Embryonic facial prominence (tissue), 1 donor: Measurements from ENCODE around the gene TAGAP.
"Not testable (repeated sequence)": the region's sequence is repeated elsewhere in the genome, so short reads cannot be mapped to it uniquely, and the experiment has no call there.

Experiments
- DNase-seq: peaks from one replicate; pipeline ENCODE4 v3.0.0-alpha.2; 2016; ENCODE audit errors: extremely low spot score

Gene TAGAP

DNA sequence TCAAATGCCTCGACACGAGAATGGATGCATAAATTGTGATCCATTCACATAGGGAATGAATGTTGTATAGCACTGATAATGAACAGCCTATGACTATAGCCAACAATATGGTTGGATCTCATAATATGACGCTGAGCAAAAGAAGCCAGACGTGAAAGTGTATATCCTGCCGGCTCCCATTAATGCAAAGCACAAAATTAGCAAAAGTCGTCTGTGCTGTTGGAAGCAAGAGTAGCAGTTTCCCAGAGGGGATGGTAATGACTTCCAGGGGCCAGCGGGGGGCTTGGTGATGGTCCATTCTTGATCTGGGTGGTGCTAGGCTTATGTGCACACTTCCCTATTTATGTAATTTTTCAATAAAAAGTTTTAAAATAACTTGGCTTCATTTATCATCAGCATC is 1.0 kb upstream of the TAGAP start:
- DNase-seq = no peak

DNA sequence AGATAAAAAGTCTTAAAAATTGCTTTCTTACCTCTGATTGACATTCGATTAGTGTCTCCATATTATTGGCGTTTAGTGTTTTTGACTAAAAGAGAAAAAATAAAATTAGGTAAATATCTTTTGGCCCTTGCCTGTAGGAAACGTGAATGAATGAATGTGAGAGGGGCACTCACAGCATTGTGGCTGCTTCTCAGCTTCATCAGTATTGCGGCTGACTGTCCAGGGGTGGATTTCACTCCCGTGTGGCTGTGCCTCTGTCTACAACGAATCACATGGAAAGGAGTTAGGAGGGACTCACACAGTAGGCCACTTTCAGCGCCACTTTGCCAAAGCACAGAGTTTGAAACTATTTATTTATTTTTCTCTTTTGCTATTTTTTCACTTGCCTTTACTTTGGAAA is 844 bp downstream of the TAGAP start:
- DNase-seq = no peak

DNA sequence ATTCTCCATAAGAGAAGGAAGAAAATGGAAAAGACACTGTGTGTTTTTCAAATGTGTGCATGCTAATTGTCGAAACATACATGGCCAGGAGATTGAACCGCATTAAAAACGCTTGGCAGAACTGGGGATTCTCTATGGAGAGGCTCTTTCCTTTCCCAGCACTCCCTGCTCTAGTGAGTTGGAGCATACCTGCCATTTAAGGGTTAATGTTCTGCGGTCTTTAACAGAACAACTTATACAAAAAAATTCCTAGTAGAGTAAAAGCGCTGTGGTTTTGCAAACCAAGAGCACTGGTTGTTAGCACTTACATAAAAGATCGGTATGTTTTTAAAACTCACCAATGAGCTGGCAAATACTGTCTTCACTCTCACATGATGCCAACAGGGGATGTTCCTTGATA is 1.5 kb downstream of the TAGAP start:
- DNase-seq = no peak

GRCh38 chr6:159042826-159043181 is 2.0 kb downstream of the TAGAP start:
- DNase-seq = no peak

DNA sequence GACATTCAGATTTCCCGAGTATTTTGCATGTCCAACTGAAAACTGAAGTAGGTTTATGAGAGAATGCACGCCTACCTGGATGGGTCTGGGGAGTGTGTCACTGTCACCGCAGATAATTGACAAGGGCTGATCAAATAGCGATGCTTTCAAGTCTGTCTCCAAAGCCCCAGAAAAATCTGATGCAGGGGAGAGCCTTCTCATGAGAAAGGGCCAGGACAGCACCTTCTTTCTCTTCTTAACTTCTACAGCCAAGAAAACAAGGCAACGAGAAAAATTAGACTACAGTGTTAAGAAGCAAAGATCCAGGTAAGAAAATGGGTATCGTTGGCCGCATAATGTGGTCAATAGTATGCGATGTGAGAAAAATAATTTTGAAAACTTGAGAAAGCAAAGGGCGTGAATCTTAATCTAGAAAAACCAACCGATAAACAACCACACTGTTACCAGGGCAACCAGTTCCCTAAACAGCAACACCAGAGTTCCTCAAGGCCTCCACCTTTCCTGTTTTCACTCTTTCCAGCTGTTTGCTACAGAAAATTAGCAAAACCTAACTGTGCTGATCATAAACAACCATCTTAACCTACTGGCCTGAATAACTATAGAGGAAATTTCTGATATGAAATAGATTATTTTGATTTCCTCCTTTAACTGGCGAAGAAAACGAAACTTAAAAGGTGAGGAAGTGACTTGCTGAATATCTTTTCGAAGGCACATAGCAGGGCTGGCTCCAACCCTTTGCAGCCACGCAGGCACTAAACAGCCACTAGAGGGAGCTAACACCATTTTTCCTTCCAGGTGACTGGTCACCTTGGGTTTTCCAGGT is 2.6 kb downstream of the TAGAP start:
- DNase-seq = no peak

- no peak for DNase-seq
Observed at GRCh38 chr6:159041181-159041580, 3.6 kb downstream of the TAGAP start.

DNA sequence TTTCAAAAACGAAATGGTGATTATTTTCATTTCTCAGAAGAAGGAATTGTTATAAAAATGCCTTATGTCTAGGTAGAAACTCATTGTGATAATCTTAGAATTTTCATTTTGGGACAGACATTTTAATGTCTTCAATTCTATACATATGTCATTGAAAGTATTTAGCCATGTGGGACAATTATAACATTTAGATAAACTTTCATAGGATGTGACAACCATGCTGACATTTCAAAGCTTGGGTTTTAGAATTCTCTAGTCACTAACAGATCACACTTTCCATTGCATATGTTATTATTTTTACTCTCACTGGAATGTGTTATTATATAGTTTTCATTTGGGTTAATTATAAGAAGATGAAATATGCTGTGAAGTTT is 4.9 kb downstream of the TAGAP start:
- DNase-seq = no peak

- no peak for DNase-seq
Observed at GRCh38 chr6:159038914-159039884, 5.6 kb downstream of the TAGAP start.

GRCh38 chr6:159038318-159038717 is 6.5 kb downstream of the TAGAP start:
- not testable (repeated sequence) for DNase-seq

- no peak for DNase-seq
Observed at GRCh38 chr6:159037756-159038290, 7.0 kb downstream of the TAGAP start.

DNA sequence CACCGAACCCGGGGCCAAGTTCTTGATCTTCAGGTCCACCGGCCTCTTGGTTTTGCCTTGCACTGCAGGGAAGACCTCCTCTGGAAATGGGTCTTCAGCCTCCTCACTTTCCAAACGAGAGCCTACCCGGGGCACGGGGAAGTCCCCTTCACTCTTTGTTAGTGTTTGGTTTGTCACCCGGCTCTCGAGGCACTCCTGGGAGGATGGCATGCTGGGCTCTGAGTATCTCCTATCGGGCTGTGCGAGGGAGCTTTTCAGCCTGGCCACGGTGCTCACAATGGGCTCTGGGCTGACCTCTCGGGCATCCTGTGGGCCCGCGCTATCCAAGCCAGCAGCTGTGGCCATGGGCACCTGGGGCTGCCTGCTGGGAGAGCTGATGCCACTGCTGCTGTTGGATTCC is 8.1 kb downstream of the TAGAP start:
- no peak for DNase-seq

GRCh38 chr6:159035891-159036290 is 8.9 kb downstream of the TAGAP start:
- DNase-seq = no peak

DNA sequence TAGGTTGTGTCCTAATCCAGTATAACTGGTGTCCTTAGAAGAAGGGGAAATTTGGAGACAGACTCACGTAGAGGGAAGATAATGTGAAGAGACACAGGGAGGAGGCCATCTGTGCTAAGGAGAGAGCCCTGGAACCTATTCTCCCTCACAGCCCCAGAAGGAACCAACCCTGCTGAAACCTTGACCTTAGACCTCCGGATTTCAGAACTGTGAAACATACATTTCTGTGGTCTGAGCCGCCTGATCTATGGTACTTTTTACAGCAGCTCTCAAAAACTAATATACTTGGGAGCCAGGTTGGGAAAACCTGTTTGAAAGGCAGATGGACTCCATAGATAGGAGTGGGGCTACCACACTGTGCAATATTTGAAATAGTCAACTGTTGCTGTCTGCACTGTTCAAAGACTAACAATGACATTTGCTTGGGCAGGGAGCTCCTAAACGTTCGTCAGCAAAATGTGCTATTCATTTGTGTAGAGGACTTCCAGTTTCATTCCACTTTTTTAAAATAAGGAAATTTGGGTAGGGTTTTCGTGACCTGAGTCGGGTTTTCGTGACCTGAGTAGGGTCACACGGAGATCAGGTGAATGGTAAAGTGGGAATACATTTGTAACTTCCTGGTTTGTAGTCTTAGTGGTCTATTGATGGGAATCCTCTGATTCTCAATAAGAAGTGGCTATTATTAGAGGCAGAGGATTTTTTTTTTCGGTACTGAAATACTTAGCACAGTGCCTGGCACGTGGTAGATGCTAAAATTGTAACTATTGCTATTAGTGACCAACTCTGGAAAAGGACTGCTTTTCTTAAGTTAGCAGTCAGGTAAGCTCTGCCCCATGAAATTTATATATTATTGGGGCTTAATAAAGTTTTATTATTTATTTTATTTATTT is 11.4 kb downstream of the TAGAP start:
- DNase-seq = no peak

- no peak for DNase-seq
Observed at GRCh38 chr6:159031846-159032245, 12.9 kb downstream of the TAGAP start.

DNA sequence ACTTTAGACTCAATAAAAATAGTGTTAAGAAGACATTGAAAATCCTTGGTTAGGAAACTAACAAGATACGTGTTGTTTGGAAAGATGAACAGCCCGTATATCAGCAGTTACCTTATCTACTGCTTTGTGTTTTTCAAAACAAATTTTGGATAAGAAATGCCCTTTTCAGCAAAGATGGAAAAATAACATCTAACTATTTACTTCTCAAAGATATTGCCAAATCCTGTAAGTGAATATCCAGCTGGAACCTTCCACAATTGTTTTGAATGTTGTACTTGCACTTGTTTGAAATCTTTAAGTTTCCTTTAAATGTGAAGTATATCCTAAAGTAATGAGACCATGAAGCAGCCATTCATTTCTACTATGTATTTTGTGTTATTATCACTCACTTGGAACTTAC is 14.6 kb downstream of the TAGAP start:
- no peak for DNase-seq

DNA sequence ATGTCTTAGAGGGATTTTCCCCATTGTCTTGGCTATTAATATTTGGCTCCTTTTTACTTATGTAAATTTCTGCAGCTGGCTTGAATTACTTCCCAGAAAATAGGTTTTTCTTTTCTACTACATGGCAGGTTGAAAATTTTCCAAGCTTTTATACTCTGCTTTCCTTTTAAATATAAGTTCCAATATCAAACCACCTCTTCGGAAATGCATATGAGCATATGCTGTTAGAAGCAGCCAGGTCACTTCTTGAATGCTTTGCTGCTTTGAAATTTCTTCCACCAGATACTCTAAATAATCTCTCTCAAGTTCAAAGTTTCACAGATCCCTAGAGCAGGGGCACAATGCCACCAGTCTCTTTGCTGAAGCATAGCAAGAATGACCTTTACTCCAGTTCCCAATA is 19.6 kb downstream of the TAGAP start:
- not testable (repeated sequence) for DNase-seq

GRCh38 chr6:159023893-159024292 is 20.9 kb downstream of the TAGAP start:
- no peak for DNase-seq

DNA sequence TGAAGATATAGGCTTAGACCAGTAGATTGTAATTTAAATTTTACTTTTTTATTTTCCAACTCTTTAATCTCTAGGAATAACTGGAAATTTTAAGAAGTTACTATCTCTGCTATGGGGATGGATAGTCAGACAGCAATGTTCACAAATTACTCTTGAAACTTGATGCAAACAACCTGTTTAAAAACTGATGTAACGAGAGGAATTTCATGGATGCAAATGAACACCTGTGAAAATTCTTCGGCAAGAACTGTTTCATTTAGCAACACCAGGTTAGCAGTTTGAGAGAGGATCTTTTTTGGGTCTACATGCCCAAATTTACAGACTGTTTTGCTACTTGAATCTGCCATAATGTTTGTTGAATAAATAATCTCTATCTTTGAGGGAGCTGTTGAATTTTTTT is 24.8 kb downstream of the TAGAP start:
- DNase-seq = no peak

- DNase-seq = no peak
Observed at GRCh38 chr6:159017757-159018559, 26.8 kb downstream of the TAGAP start.

GRCh38 chr6:159014406-159014805 is 30.4 kb downstream of the TAGAP start:
- DNase-seq = no peak

GRCh38 chr6:159013229-159013628 is 31.6 kb downstream of the TAGAP start:
- no peak for DNase-seq
